Diencephalon (tissue), 1 donor: ENCODE measurements around the gene NEK6. TPM values are rescaled to one million over a fixed set of nuclear protein-coding genes. Genes with fewer than 3 reads are reported as not detected.

Source experiments
- total RNA-seq: library from RNA; depleted of rRNA; stranded (reverse); fragments of >200 nt; gene quantifications from one replicate; pipeline ENCODE4 v1.2.3, GENCODE V29; 2014

Gene NEK6
- 18.0 TPM for total RNA-seq

GRCh38 chr9:124257844-124258606 is at the start of gene NEK6:
Gene NEK6, plus strand, starts transcription at chr9:124257949. Its CDS starts 44,016 bp downstream, at chr9:124301965.

Other genes with a start within 250 kb of the NEK6 start
- gene LHX2, start 246.2 kb upstream of the NEK6 start, total RNA-seq = 8.3 TPM
- gene PSMB7, start 157.5 kb downstream of the NEK6 start, total RNA-seq = 172 TPM
- gene ADGRD2, start 192.5 kb downstream of the NEK6 start, total RNA-seq = 0.46 TPM
- gene NR5A1, start 249.4 kb downstream of the NEK6 start, total RNA-seq = 0.69 TPM